Trophoblast cell (in vitro differentiated cells and primary cell): Measurements from ENCODE around the gene MAOB.
A peak's percentile ranks its signal among the peaks of the same experiment; 100 is the strongest.

ENCODE experiments used
- DNase-seq, 2 donors: peaks; one replicate each; pipeline ENCODE4 v3.0.0-alpha.2; 2016
- H2AFZ ChIP-seq: 2 replicates; pipeline ENCODE4 v1.6.1; 2013; ENCODE audit warnings: low read length, moderate library complexity, mild to moderate bottlenecking; ENCODE audit not compliant: insufficient read depth, poor library complexity
- H2AK5ac ChIP-seq: 2 replicates; pipeline ENCODE4 v1.6.1; 2013; ENCODE audit warnings: mild to moderate bottlenecking, low read length
- H2BK120ac ChIP-seq: 2 replicates; pipeline ENCODE4 v1.6.1; 2013; ENCODE audit warnings: low read length, mild to moderate bottlenecking, moderate library complexity; ENCODE audit not compliant: insufficient read depth, poor library complexity
- H2BK12ac ChIP-seq: 2 replicates; pipeline ENCODE4 v1.6.1; 2013; ENCODE audit warnings: mild to moderate bottlenecking, low read length, moderate library complexity
- H2BK5ac ChIP-seq: 2 replicates; pipeline ENCODE4 v1.6.1; 2013; ENCODE audit warnings: low read length, low read depth, moderate library complexity, mild to moderate bottlenecking; ENCODE audit not compliant: poor library complexity
- H3K14ac ChIP-seq: 2 replicates; pipeline ENCODE4 v1.6.1; 2013; ENCODE audit warnings: mild to moderate bottlenecking, low read length
- H3K18ac ChIP-seq: 2 replicates; pipeline ENCODE4 v1.6.1; 2013; ENCODE audit warnings: mild to moderate bottlenecking, low read length
- H3K23ac ChIP-seq: 2 replicates; pipeline ENCODE4 v1.6.1; 2013; ENCODE audit warnings: low read length
- H3K27ac ChIP-seq: 2 replicates; pipeline ENCODE4 v1.5.1; 2013; ENCODE audit warnings: low read depth, mild to moderate bottlenecking, inconsistent platforms, low read length, moderate library complexity
- H3K27me3 ChIP-seq: 2 replicates; pipeline ENCODE4 v1.6.1; 2013; ENCODE audit warnings: inconsistent platforms, mild to moderate bottlenecking, low read length, moderate library complexity; ENCODE audit not compliant: insufficient read depth
- H3K36me3 ChIP-seq, 2 experiments: 1 replicate in 1 of 2; 2 replicates in 1 of 2; pipeline ENCODE4 v1.6.1; 2013; ENCODE audit warnings: low read length in 2 of 2, mild to moderate bottlenecking in 2 of 2, moderate library complexity in 1 of 2; ENCODE audit not compliant: insufficient read depth in 2 of 2, control insufficient read depth in 1 of 2
- H3K4ac ChIP-seq: 2 replicates; pipeline ENCODE4 v1.6.1; 2013; ENCODE audit warnings: low read depth, mild to moderate bottlenecking, low read length, moderate library complexity
- H3K4me1 ChIP-seq, 2 experiments: 1 replicate in 1 of 2; 2 replicates in 1 of 2; pipeline ENCODE4 v1.6.1; 2013; ENCODE audit warnings: low read length in 2 of 2, mild to moderate bottlenecking in 2 of 2, moderate library complexity in 1 of 2; ENCODE audit not compliant: insufficient read depth in 2 of 2, control insufficient read depth in 1 of 2
- H3K4me2 ChIP-seq: 2 replicates; pipeline ENCODE4 v1.6.1; 2013; ENCODE audit warnings: inconsistent platforms, mild to moderate bottlenecking, low read length, moderate library complexity
- H3K4me3 ChIP-seq: 2 replicates; pipeline ENCODE4 v1.5.1; 2013; ENCODE audit warnings: mild to moderate bottlenecking, low read depth, low read length, inconsistent platforms
- H3K79me1 ChIP-seq: one replicate; pipeline ENCODE4 v1.6.1; 2013; ENCODE audit warnings: low read length
- H3K79me2 ChIP-seq: 2 replicates; pipeline ENCODE4 v1.6.1; 2013; ENCODE audit warnings: low read length, mild to moderate bottlenecking; ENCODE audit not compliant: control insufficient read depth, insufficient read depth, poor library complexity
- H3K9ac ChIP-seq: 2 replicates; pipeline ENCODE4 v1.6.1; 2013; ENCODE audit warnings: mild to moderate bottlenecking, low read length
- H3K9me3 ChIP-seq: 2 replicates; pipeline ENCODE4 v1.6.1; 2013; ENCODE audit warnings: low read depth, mild to moderate bottlenecking, control low read depth, inconsistent platforms, low read length; ENCODE audit not compliant: insufficient read depth
- H4K12ac ChIP-seq: 2 replicates; pipeline ENCODE4 v1.6.1; 2013; ENCODE audit warnings: low read depth, mild to moderate bottlenecking, low read length, moderate library complexity
- H4K8ac ChIP-seq: 2 replicates; pipeline ENCODE4 v1.6.1; 2013; ENCODE audit warnings: low read depth, mild to moderate bottlenecking, low read length, moderate library complexity
- H4K91ac ChIP-seq: one replicate; pipeline ENCODE4 v1.6.1; 2013; ENCODE audit warnings: low read depth, mild to moderate bottlenecking, low read length, moderate library complexity
- WGBS: extraction: QIAGEN DNeasy Blood & Tissue Kit; methylation state at CpG from one replicate; pipeline ENCODE4 v1.1.7; 2013; ENCODE audit warnings: missing lambda C conversion rate; ENCODE audit not compliant: insufficient read length, insufficient coverage; ENCODE audit errors: extremely low coverage; 5-methylcytosine and 5-hydroxymethylcytosine counted together

Gene MAOB

DNA sequence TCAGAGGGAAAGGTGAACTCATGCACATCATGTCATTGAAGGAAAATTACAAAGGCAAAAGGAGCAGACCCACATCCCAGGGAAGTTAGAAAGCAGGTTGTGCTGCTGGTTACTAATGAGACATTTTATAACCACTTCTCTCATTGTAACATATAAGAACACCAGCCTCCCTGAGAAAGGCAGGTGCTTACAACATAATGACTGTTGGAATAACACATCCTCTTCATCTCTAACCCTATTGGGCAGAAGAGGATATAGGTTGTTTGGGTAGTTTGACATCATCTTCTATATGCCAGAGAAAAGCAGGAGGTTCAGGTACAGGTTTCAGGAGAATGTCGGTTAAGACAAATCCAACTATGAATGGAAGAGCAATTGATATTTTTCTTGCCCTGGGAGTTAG lies 148.6 kb downstream of the MAOB start:
- Histone ChIP-seq H2BK5ac (no peak overlapping the region), H4K8ac (no peak overlapping the region), H2AK5ac (no peak overlapping the region), H3K9me3 (no peaks in the 10 kb centered on the region), H2BK120ac (no peak overlapping the region), H3K9ac (no peak overlapping the region), H3K4me1 (no peaks in the 10 kb centered on the region), H3K18ac (no peak overlapping the region), H4K91ac (no peak overlapping the region), H3K36me3 (no peaks in the 10 kb centered on the region), H3K27ac (no peak overlapping the region), H3K14ac (no peak overlapping the region), H2BK12ac (no peak overlapping the region), H3K79me1 (no peaks in the 10 kb centered on the region), H2AFZ (no peak overlapping the region), H3K4me3 (no peak overlapping the region), H3K4me2 (no peak overlapping the region), H3K23ac (no peak overlapping the region), H4K12ac (no peak overlapping the region), H3K79me2 (no peaks in the 10 kb centered on the region), H3K4ac (no peak overlapping the region), H3K27me3 (no peaks in the 10 kb centered on the region)
- no peak for DNase-seq
- WGBS, result no CpG with 5 or more reads among the region's 1 CpG

DNA sequence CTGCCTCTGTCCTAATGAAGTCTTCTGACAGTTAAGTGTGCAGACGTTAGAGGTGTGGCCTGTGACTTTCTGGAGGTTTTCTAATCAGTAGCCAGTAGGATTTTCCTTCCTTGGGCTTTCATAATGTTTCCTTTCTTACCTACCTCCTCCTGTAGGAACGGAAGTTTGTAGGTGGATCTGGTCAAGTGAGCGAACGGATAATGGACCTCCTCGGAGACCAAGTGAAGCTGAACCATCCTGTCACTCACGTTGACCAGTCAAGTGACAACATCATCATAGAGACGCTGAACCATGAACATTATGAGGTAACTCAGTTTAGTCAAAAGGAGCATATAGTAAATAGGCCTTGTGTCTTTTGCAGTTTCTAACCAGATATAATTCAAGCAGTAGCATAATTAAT lies 151.2 kb downstream of the MAOB start:
- no peak overlapping the region for H3K4me2 ChIP-seq
- H2AFZ ChIP-seq, result no peak overlapping the region
- no peak overlapping the region for H3K27ac ChIP-seq
- H3K18ac ChIP-seq, result no peak overlapping the region
- H3K9ac ChIP-seq, result no peak overlapping the region
- WGBS, result no CpG with 5 or more reads among the region's 7 CpGs
- H3K14ac ChIP-seq, result no peak overlapping the region
- H3K23ac ChIP-seq, result no peak overlapping the region
- H2AK5ac ChIP-seq, result no peak overlapping the region
- no peak overlapping the region for H2BK120ac ChIP-seq
- no peaks in the 10 kb centered on the region for H3K36me3 ChIP-seq
- H3K27me3 ChIP-seq, result no peaks in the 10 kb centered on the region
- H3K4me3 ChIP-seq, result no peak overlapping the region
- H3K79me2 ChIP-seq, result no peaks in the 10 kb centered on the region
- no peak for DNase-seq
- no peak overlapping the region for H4K12ac ChIP-seq
- H3K79me1 ChIP-seq, result no peaks in the 10 kb centered on the region
- H3K9me3 ChIP-seq, result no peaks in the 10 kb centered on the region
- H3K4me1 ChIP-seq, result no peaks in the 10 kb centered on the region
- H4K91ac ChIP-seq, result no peak overlapping the region
- no peak overlapping the region for H4K8ac ChIP-seq
- no peak overlapping the region for H2BK5ac ChIP-seq
- H2BK12ac ChIP-seq, result no peak overlapping the region
- H3K4ac ChIP-seq, result no peak overlapping the region

DNA sequence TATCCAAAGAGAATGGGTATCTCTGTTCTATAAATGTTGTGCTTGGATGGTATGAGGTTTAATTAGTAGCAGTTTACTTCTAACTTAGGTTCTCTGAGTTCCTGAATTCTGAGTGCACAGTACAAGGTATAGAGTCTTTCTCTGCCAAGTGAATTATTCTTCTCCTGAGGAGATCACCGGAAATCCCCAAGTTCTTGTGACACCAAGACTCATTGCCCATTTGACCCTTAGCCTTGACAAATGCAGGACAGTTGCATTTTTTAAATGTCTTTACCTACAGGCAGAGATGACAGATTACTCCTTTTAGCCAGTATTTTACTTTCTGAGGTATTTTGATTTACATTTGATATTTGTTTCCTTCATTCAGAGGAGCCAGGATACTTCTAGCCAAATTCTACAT lies 153.3 kb downstream of the MAOB start:
- H3K36me3 ChIP-seq, result no peaks in the 10 kb centered on the region
- no peak overlapping the region for H2BK120ac ChIP-seq
- no peaks in the 10 kb centered on the region for H3K79me2 ChIP-seq
- H3K4me3 ChIP-seq, result no peak overlapping the region
- H2BK12ac ChIP-seq, result no peak overlapping the region
- H4K91ac ChIP-seq, result no peak overlapping the region
- no peaks in the 10 kb centered on the region for H3K9me3 ChIP-seq
- H3K23ac ChIP-seq, result no peak overlapping the region
- H3K4ac ChIP-seq, result no peak overlapping the region
- peak; percentile 57 to 76 for DNase-seq
- H3K27me3 ChIP-seq, result no peaks in the 10 kb centered on the region
- no peak overlapping the region for H3K27ac ChIP-seq
- no peak overlapping the region for H3K4me2 ChIP-seq
- H3K14ac ChIP-seq, result no peak overlapping the region
- H3K18ac ChIP-seq, result no peak overlapping the region
- no peak overlapping the region for H4K8ac ChIP-seq
- H3K9ac ChIP-seq, result no peak overlapping the region
- H2BK5ac ChIP-seq, result no peak overlapping the region
- H2AK5ac ChIP-seq, result no peak overlapping the region
- H2AFZ ChIP-seq, result no peak overlapping the region
- no CpG with 5 or more reads among the region's 1 CpG for WGBS
- no peak overlapping the region for H4K12ac ChIP-seq
- no peaks in the 10 kb centered on the region for H3K79me1 ChIP-seq
- H3K4me1 ChIP-seq, result no peaks in the 10 kb centered on the region

DNA sequence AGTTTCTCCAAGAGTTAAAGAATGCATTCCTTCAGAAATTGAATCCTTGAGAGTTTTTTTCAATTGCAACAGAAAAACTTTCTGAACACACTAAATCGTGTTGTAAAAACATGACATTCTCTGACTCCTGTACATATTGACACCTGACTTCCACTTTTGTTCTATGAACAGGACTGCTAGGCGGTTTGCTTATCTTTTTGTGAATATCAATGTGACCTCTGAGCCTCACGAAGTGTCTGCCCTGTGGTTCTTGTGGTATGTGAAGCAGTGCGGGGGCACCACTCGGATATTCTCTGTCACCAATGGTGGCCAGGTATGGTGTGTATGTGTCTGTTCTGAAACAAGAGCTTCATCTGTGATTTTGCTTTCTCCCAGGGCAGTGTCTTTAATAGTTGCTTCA lies 154.2 kb downstream of the MAOB start:
- Histone ChIP-seq H3K4ac (no peak overlapping the region), H2BK120ac (no peak overlapping the region)
- WGBS, result no CpG with 5 or more reads among the region's 5 CpGs

More for the DNA sequence above, 154.2 kb downstream of the MAOB start:
- Histone ChIP-seq H3K18ac (no peak overlapping the region), H4K8ac (no peak overlapping the region), H3K27ac (no peak overlapping the region), H4K91ac (no peak overlapping the region), H3K14ac (no peak overlapping the region), H4K12ac (no peak overlapping the region), H3K23ac (no peak overlapping the region), H3K36me3 (no peaks in the 10 kb centered on the region), H3K27me3 (no peaks in the 10 kb centered on the region), H3K4me3 (no peak overlapping the region), H3K9me3 (no peaks in the 10 kb centered on the region), H2AK5ac (no peak overlapping the region), H2BK5ac (no peak overlapping the region), H3K4me1 (no peaks in the 10 kb centered on the region), H3K79me1 (no peaks in the 10 kb centered on the region), H2AFZ (no peak overlapping the region), H3K9ac (no peak overlapping the region), H2BK12ac (no peak overlapping the region), H3K79me2 (no peaks in the 10 kb centered on the region), H3K4me2 (no peak overlapping the region)
- no peak for DNase-seq
